GM12878 (cell line): ENCODE measurements around the gene GSTM5.

Experiments used
- RAD21 ChIP-seq: IDR thresholded peaks from 2 replicates; pipeline ENCODE4 v1.6.1; 2011; ENCODE audit warnings: mild to moderate bottlenecking, low read depth, low read length, moderate library complexity; ENCODE audit not compliant: insufficient read depth
- REST ChIP-seq: IDR thresholded peaks from 2 replicates; pipeline ENCODE4 v1.6.1; 2012; ENCODE audit warnings: mild to moderate bottlenecking, low read depth, low read length
- TF ChIP-seq, protein P1 (sequence below), 3 experiments: IDR thresholded peaks in 2 of 3; conservative IDR thresholded peaks in 1 of 3; 2 replicates each; pipeline ENCODE4 v1.5.1; 2011; ENCODE audit warnings: low read depth in 3 of 3, low read length in 3 of 3, mild to moderate bottlenecking in 3 of 3, control low read depth in 2 of 3, moderate library complexity in 2 of 3, inconsistent platforms in 1 of 3, mixed read lengths in 1 of 3; ENCODE audit not compliant: control insufficient read depth in 2 of 3, insufficient read depth in 1 of 3; ENCODE audit errors: extremely low read depth in 1 of 3

GRCh38 chr1:109713636-109714035 lies 1.6 kb downstream of the GSTM5 start:
- TF ChIP-seq, protein P1, sequence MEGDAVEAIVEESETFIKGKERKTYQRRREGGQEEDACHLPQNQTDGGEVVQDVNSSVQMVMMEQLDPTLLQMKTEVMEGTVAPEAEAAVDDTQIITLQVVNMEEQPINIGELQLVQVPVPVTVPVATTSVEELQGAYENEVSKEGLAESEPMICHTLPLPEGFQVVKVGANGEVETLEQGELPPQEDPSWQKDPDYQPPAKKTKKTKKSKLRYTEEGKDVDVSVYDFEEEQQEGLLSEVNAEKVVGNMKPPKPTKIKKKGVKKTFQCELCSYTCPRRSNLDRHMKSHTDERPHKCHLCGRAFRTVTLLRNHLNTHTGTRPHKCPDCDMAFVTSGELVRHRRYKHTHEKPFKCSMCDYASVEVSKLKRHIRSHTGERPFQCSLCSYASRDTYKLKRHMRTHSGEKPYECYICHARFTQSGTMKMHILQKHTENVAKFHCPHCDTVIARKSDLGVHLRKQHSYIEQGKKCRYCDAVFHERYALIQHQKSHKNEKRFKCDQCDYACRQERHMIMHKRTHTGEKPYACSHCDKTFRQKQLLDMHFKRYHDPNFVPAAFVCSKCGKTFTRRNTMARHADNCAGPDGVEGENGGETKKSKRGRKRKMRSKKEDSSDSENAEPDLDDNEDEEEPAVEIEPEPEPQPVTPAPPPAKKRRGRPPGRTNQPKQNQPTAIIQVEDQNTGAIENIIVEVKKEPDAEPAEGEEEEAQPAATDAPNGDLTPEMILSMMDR (IDR thresholded peaks at IDR 0.05 in 2 of 3, conservative IDR thresholded peaks at IDR 0.05 in 1 of 3; ENCODE audit: control insufficient read depth in 2 of 3, extremely low read depth in 1 of 3, insufficient read depth in 1 of 3, low read depth in 3 of 3, low read length in 3 of 3) = no peak
- TF ChIP-seq REST (no peak), RAD21 (no peak)
